ENCODE measurements around the gene PAOX.

PAOX gene

GRCh38 chr10:133339708-133340380, 39.2 kb upstream of the PAOX start:
- no peak for TF ChIP-seq CTCF (conservative IDR thresholded peaks at IDR 0.05; ENCODE audit: low read length)
- no peak for TF ChIP-seq EZH2phosphoT487 (IDR thresholded peaks at IDR 0.05; ENCODE audit: borderline replicate concordance)
- Histone ChIP-seq H3K9me3 (ENCODE audit: insufficient read depth, low read depth, low read length) (peaks cover 32% of the 10 kb centered on the region), H3K9me2 (replicated peaks; ENCODE audit: low read depth, low read length) (no peaks in the 10 kb centered on the region), H3K4me2 (ENCODE audit: low read depth, low read length, poor library complexity, severe bottlenecking) (no peak overlapping the region), H2AFZ (ENCODE audit: low read length) (no peak overlapping the region), H3K36me3 (ENCODE audit: insufficient read depth, low read length) (no peaks in the 10 kb centered on the region), H3K4me1 (ENCODE audit: insufficient read depth, low read length, poor library complexity, severe bottlenecking) (no peaks in the 10 kb centered on the region), H3K79me2 (ENCODE audit: insufficient read depth, low read length) (no peaks in the 10 kb centered on the region), H3K4me3 (ENCODE audit: low read length, poor library complexity, severe bottlenecking) (no peak overlapping the region), H3K27me3 (ENCODE audit: insufficient read depth, low read length, poor library complexity, severe bottlenecking) (no peaks in the 10 kb centered on the region), H3K9ac (ENCODE audit: low read depth, low read length, poor library complexity, severe bottlenecking) (no peak overlapping the region), H3F3A (ENCODE audit: low read depth) (no peaks in the 10 kb centered on the region), H4K20me1 (ENCODE audit: insufficient read depth, low read length, poor library complexity, severe bottlenecking) (no peaks in the 10 kb centered on the region)

- no peaks in the 10 kb centered on the region for H3F3A ChIP-seq (ENCODE audit: low read depth)
- H3K27me3 ChIP-seq (ENCODE audit: insufficient read depth, low read length, poor library complexity, severe bottlenecking): no peaks in the 10 kb centered on the region
- no peak overlapping the region for H2AFZ ChIP-seq (ENCODE audit: low read length)
- H3K79me2 ChIP-seq (ENCODE audit: insufficient read depth, low read length): no peaks in the 10 kb centered on the region
- H3K9ac ChIP-seq (ENCODE audit: low read depth, low read length, poor library complexity, severe bottlenecking): no peak overlapping the region
- H3K4me3 ChIP-seq (ENCODE audit: low read length, poor library complexity, severe bottlenecking): no peak overlapping the region
- H3K4me1 ChIP-seq (ENCODE audit: insufficient read depth, low read length, poor library complexity, severe bottlenecking): no peaks in the 10 kb centered on the region
- H3K36me3 ChIP-seq (ENCODE audit: insufficient read depth, low read length): no peaks in the 10 kb centered on the region
- no peak for TF ChIP-seq EZH2phosphoT487 (IDR thresholded peaks at IDR 0.05; ENCODE audit: borderline replicate concordance)
- TF ChIP-seq CTCF (conservative IDR thresholded peaks at IDR 0.05; ENCODE audit: low read length): no peak
- no peak overlapping the region for H3K4me2 ChIP-seq (ENCODE audit: low read depth, low read length, poor library complexity, severe bottlenecking)
- H4K20me1 ChIP-seq (ENCODE audit: insufficient read depth, low read length, poor library complexity, severe bottlenecking): no peaks in the 10 kb centered on the region
- peaks cover 34% of the 10 kb centered on the region for H3K9me3 ChIP-seq (ENCODE audit: insufficient read depth, low read depth, low read length)
- H3K9me2 ChIP-seq (replicated peaks; ENCODE audit: low read depth, low read length): no peaks in the 10 kb centered on the region
These were observed 37.1 kb upstream of the PAOX start for GRCh38 chr10:133341983-133342382.

- H3K4me3 ChIP-seq (ENCODE audit: low read length, poor library complexity, severe bottlenecking): no peak overlapping the region
- H3F3A ChIP-seq (ENCODE audit: low read depth): no peaks in the 10 kb centered on the region
- TF ChIP-seq CTCF (conservative IDR thresholded peaks at IDR 0.05; ENCODE audit: low read length) (no peak), EZH2phosphoT487 (IDR thresholded peaks at IDR 0.05; ENCODE audit: borderline replicate concordance) (no peak)
- no peak overlapping the region for H3K4me2 ChIP-seq (ENCODE audit: low read depth, low read length, poor library complexity, severe bottlenecking)
- no peaks in the 10 kb centered on the region for H3K79me2 ChIP-seq (ENCODE audit: insufficient read depth, low read length)
- H4K20me1 ChIP-seq (ENCODE audit: insufficient read depth, low read length, poor library complexity, severe bottlenecking): no peaks in the 10 kb centered on the region
- H3K27me3 ChIP-seq (ENCODE audit: insufficient read depth, low read length, poor library complexity, severe bottlenecking): no peaks in the 10 kb centered on the region
- no peaks in the 10 kb centered on the region for H3K4me1 ChIP-seq (ENCODE audit: insufficient read depth, low read length, poor library complexity, severe bottlenecking)
- no peak overlapping the region for H2AFZ ChIP-seq (ENCODE audit: low read length)
- no peaks in the 10 kb centered on the region for H3K36me3 ChIP-seq (ENCODE audit: insufficient read depth, low read length)
- H3K9ac ChIP-seq (ENCODE audit: low read depth, low read length, poor library complexity, severe bottlenecking): no peak overlapping the region
- H3K9me3 ChIP-seq (ENCODE audit: insufficient read depth, low read depth, low read length): peaks cover 26% of the 10 kb centered on the region
- no peaks in the 10 kb centered on the region for H3K9me2 ChIP-seq (replicated peaks; ENCODE audit: low read depth, low read length)
These were observed 36.1 kb upstream of the PAOX start for GRCh38 chr10:133342942-133343341.

Data from Loucy (cell line).